ENCODE measurements around the gene ALK. TPM values are rescaled to one million over a fixed set of nuclear protein-coding genes. Genes with fewer than 3 reads are reported as not detected.

ALK gene
- total and polyA plus RNA-seq, 4 donors: 4.2 to 16.7 (median 14.2) TPM

GRCh38 chr2:29223257-29223656, 698.1 kb downstream of the ALK start:
- Histone ChIP-seq H3K27ac (ENCODE audit: low read depth, low read length) (no peak overlapping the region), H3K4me1 (ENCODE audit: control insufficient read depth, insufficient read depth, low read length) (peaks cover 2% of the 10 kb centered on the region), H3K9me3 (ENCODE audit: control insufficient read depth, insufficient read depth, low read length) (no peaks in the 10 kb centered on the region), H3K4me3 (ENCODE audit: low read depth, low read length) (no peak overlapping the region), H3K36me3 (ENCODE audit: control insufficient read depth, insufficient read depth, low read length) (peaks cover 3% of the 10 kb centered on the region), H3K27me3 (ENCODE audit: control insufficient read depth, insufficient read depth, low read length) (no peaks in the 10 kb centered on the region)
- WGBS (ENCODE audit: insufficient coverage): 99% methylated on average over 8 of the region's 11 CpGs
- DNase-seq (ENCODE audit: low read depth in 4 of 6, low spot score in 6 of 6): no peak

GRCh38 chr2:29222381-29223179, 698.8 kb downstream of the ALK start:
- Histone ChIP-seq H3K9me3 (ENCODE audit: control insufficient read depth, insufficient read depth, low read length) (no peaks in the 10 kb centered on the region), H3K4me1 (ENCODE audit: control insufficient read depth, insufficient read depth, low read length) (no peaks in the 10 kb centered on the region), H3K27me3 (ENCODE audit: control insufficient read depth, insufficient read depth, low read length) (no peaks in the 10 kb centered on the region), H3K27ac (ENCODE audit: low read depth, low read length) (no peak overlapping the region), H3K36me3 (ENCODE audit: control insufficient read depth, insufficient read depth, low read length) (peaks cover 3% of the 10 kb centered on the region), H3K4me3 (ENCODE audit: low read depth, low read length) (no peak overlapping the region)
- WGBS (ENCODE audit: insufficient coverage): 100% methylated on average over 9 of the region's 11 CpGs
- DNase-seq (ENCODE audit: low read depth in 4 of 6, low spot score in 6 of 6): no peak

DNA sequence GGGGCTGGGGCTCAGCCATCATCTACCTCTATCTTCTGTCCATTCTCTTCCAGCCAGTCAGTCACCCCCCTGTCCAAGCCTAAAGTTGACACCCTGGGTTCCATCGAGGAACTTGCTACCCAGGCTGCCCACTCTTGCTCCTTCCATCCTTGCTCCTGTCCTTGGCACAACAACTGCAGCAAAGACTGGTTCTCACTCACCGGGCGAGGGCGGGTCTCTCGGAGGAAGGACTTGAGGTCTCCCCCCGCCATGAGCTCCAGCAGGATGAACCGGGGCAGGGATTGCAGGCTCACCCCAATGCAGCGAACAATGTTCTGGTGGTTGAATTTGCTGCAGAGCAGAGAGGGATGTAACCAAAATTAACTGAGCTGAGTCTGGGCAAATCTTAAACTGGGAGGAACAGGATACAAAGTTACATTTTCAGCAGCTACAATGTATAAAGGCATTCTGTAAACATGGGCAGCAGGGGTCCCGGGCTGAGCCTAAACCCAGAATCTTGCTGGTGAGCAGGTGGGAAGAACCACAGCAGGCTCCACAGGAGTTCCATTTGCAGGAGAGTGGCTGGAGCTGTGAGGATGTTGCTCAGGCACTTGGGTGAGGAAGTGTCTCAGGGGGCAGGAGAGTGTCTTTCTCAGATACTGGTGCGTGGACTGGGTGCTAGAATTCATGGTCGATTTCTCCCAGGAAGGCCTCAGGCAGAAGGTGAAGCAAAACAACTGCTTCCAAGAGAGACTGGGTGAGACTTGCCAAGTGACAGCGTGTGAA, 700.7 kb downstream of the ALK start:
- Histone ChIP-seq H3K27me3 (ENCODE audit: control insufficient read depth, insufficient read depth, low read length) (no peaks in the 10 kb centered on the region), H3K4me1 (ENCODE audit: control insufficient read depth, insufficient read depth, low read length) (no peaks in the 10 kb centered on the region), H3K9me3 (ENCODE audit: control insufficient read depth, insufficient read depth, low read length) (no peaks in the 10 kb centered on the region), H3K27ac (ENCODE audit: low read depth, low read length) (no peak overlapping the region), H3K4me3 (ENCODE audit: low read depth, low read length) (no peak overlapping the region), H3K36me3 (ENCODE audit: control insufficient read depth, insufficient read depth, low read length) (peaks cover 6% of the 10 kb centered on the region)
- WGBS (ENCODE audit: insufficient coverage): 86% methylated on average over 12 of the region's 12 CpGs
- DNase-seq (ENCODE audit: low read depth in 4 of 6, low spot score in 6 of 6): no peak

GRCh38 chr2:29219374-29219773, 702.0 kb downstream of the ALK start:
- Histone ChIP-seq H3K4me1 (ENCODE audit: control insufficient read depth, insufficient read depth, low read length) (no peaks in the 10 kb centered on the region), H3K27me3 (ENCODE audit: control insufficient read depth, insufficient read depth, low read length) (no peaks in the 10 kb centered on the region), H3K36me3 (ENCODE audit: control insufficient read depth, insufficient read depth, low read length) (peaks cover 6% of the 10 kb centered on the region), H3K27ac (ENCODE audit: low read depth, low read length) (no peak overlapping the region), H3K4me3 (ENCODE audit: low read depth, low read length) (no peak overlapping the region), H3K9me3 (ENCODE audit: control insufficient read depth, insufficient read depth, low read length) (no peaks in the 10 kb centered on the region)
- DNase-seq (ENCODE audit: low read depth in 4 of 6, low spot score in 6 of 6): no peak
- WGBS (ENCODE audit: insufficient coverage): 97% methylated on average over 4 of the region's 4 CpGs

DNA sequence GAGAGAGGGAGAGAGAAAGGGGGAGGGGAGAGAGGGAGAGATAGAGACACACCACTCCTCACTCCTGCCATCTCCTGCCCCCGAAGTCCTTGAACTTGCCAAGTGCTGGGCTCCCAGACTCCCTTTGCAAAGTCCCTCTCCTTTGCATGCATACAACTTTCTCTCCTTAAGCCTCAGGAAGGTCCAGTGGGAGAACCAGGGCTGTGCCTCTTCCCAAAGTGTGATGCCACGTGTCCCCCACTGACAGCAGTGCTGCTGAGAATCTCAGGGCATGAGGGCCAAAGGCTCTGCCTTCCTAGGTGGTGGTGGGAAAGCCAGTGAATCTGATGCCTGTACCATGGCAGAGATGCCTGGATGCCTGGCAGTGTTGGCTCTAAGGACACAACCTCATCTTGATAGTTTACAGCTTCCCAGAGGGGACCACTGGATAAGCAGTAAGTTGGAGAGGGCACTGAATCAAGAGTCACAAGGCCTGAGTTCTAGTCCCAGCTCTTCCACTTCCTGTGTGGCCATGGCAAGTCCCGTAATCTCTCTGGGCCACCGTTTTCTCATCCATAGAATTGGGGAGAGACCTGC, 702.7 kb downstream of the ALK start:
- DNase-seq (ENCODE audit: low read depth in 4 of 6, low spot score in 6 of 6): no peak
- H3K4me1 ChIP-seq (ENCODE audit: control insufficient read depth, insufficient read depth, low read length): peaks cover 3% of the 10 kb centered on the region
- H3K27ac ChIP-seq (ENCODE audit: low read depth, low read length): no peak overlapping the region
- peaks cover 6% of the 10 kb centered on the region for H3K36me3 ChIP-seq (ENCODE audit: control insufficient read depth, insufficient read depth, low read length)
- H3K9me3 ChIP-seq (ENCODE audit: control insufficient read depth, insufficient read depth, low read length): no peaks in the 10 kb centered on the region
- 95% methylated on average over 2 of the region's 4 CpGs for WGBS (ENCODE audit: insufficient coverage)
- no peak overlapping the region for H3K4me3 ChIP-seq (ENCODE audit: low read depth, low read length)
- no peaks in the 10 kb centered on the region for H3K27me3 ChIP-seq (ENCODE audit: control insufficient read depth, insufficient read depth, low read length)

DNA sequence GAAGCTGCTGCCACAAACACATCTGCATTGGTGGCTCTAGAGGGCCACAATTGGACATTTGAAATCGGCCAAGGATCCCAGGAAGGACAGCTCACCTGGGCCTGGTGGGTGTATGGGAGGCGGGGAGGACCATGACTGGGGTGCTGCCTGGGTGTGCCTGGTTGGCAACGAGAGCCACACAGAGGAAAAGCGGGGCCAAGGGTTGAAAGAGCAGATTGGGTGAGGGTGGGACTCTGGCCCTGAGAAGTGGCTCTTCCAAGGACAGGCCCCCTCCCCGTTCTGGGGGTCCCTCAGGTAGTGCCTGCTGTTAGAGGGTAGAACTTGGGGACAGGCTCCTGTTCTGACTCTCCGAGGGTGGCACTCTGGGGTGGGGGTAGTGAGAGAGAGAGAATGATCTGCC, 703.3 kb downstream of the ALK start:
- WGBS (ENCODE audit: insufficient coverage): 87% methylated on average over 5 of the region's 6 CpGs
- Histone ChIP-seq H3K27ac (ENCODE audit: low read depth, low read length) (no peak overlapping the region), H3K4me3 (ENCODE audit: low read depth, low read length) (no peak overlapping the region), H3K9me3 (ENCODE audit: control insufficient read depth, insufficient read depth, low read length) (no peaks in the 10 kb centered on the region), H3K4me1 (ENCODE audit: control insufficient read depth, insufficient read depth, low read length) (peaks cover 3% of the 10 kb centered on the region), H3K27me3 (ENCODE audit: control insufficient read depth, insufficient read depth, low read length) (no peaks in the 10 kb centered on the region), H3K36me3 (ENCODE audit: control insufficient read depth, insufficient read depth, low read length) (peaks cover 6% of the 10 kb centered on the region)
- no peak for DNase-seq (ENCODE audit: low read depth in 4 of 6, low spot score in 6 of 6)

DNA sequence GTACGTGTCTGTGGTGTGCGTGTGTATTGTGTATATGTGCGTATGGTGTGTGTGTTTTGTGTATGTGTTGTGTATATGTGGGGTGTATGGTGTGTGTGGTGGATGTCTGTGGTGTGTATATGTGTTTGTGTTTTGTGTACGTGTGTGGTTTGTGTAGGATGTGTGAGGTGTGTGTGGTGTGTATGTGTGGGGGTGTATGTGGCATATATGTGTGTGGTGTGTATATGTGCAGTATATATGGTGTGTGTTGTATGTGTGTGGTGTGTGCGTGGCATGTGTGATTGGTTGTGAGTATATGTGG, 704.8 kb downstream of the ALK start:
- Histone ChIP-seq H3K27me3 (ENCODE audit: control insufficient read depth, insufficient read depth, low read length) (no peaks in the 10 kb centered on the region), H3K27ac (ENCODE audit: low read depth, low read length) (no peak overlapping the region), H3K4me1 (ENCODE audit: control insufficient read depth, insufficient read depth, low read length) (peaks cover 3% of the 10 kb centered on the region), H3K9me3 (ENCODE audit: control insufficient read depth, insufficient read depth, low read length) (no peaks in the 10 kb centered on the region), H3K36me3 (ENCODE audit: control insufficient read depth, insufficient read depth, low read length) (peaks cover 6% of the 10 kb centered on the region), H3K4me3 (ENCODE audit: low read depth, low read length) (no peak overlapping the region)
- DNase-seq (ENCODE audit: low read depth in 4 of 6, low spot score in 6 of 6): no peak
- 85% methylated on average over 5 of the region's 5 CpGs for WGBS (ENCODE audit: insufficient coverage)

DNA sequence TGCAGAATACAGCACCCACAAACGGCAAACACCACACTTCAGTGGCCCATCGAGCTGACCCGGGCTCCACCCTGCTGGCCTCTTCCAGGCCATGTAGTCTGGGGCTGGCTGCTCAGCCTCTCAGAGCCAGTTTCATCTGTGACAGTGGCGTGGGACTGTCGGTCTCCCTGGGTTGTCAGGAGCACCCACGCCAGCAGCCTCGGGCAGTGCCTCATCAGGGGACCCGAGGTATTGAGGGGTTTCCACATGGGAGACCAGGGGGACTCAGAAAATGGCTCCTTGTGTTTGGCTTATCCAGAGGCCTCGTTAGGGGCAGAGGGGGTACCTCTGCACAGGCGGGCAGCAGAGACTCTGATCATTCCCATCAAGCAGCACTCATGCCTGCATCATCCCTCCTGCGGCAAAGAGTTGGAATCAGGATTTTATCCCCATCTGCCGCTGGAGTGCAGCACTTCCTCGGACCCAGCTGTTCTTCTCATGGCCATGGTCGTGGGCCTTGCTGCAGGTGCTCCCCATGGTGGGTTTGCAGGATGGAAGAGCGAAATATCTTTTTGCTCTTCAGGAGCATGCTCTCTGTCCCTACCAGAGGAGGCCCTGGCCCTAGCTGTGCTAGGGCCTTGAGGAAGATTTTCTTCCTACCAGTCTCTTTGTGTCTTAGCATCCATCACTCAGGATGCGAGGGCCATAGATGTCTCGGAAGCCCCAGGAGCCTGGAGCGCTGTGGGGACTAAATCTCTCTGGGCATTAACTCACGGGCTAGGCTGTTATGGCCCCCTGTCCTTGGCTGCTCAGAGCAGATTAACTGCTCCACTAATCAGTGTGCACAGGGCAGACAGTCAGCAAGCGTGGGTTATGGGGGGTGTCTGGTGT, 705.4 kb downstream of the ALK start:
- Histone ChIP-seq H3K4me1 (ENCODE audit: control insufficient read depth, insufficient read depth, low read length) (peaks cover 3% of the 10 kb centered on the region), H3K4me3 (ENCODE audit: low read depth, low read length) (no peak overlapping the region), H3K36me3 (ENCODE audit: control insufficient read depth, insufficient read depth, low read length) (peaks cover 6% of the 10 kb centered on the region), H3K27me3 (ENCODE audit: control insufficient read depth, insufficient read depth, low read length) (no peaks in the 10 kb centered on the region), H3K9me3 (ENCODE audit: control insufficient read depth, insufficient read depth, low read length) (no peaks in the 10 kb centered on the region), H3K27ac (ENCODE audit: low read depth, low read length) (no peak overlapping the region)
- WGBS (ENCODE audit: insufficient coverage): 82% methylated on average over 18 of the region's 20 CpGs
- peak in 1 of 6 donors; percentile 36 for DNase-seq (ENCODE audit: low read depth in 4 of 6, low spot score in 6 of 6)

DNA sequence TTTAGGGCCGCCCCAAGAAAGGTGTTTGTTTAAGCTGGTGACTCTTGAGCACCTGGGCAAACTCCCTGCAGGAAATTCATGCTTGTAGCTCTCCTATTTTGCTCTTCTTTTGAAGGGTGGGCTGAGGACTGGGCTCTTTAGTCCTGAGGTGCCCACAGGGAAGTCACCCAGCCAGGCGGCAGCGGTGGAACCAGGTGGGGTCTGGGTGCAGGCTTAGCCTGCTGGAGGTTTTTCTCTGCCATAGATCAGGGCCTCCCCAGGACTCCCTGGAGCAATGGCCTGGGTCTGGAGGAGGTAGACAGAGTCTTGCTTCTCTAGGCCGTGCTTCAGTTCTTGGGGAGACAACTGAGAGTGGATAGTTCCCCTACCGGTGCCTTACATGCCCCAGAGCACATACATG, 706.3 kb downstream of the ALK start:
- Histone ChIP-seq H3K27me3 (ENCODE audit: control insufficient read depth, insufficient read depth, low read length) (no peaks in the 10 kb centered on the region), H3K27ac (ENCODE audit: low read depth, low read length) (no peak overlapping the region), H3K9me3 (ENCODE audit: control insufficient read depth, insufficient read depth, low read length) (no peaks in the 10 kb centered on the region), H3K4me1 (ENCODE audit: control insufficient read depth, insufficient read depth, low read length) (peaks cover 3% of the 10 kb centered on the region), H3K4me3 (ENCODE audit: low read depth, low read length) (no peak overlapping the region), H3K36me3 (ENCODE audit: control insufficient read depth, insufficient read depth, low read length) (peaks cover 3% of the 10 kb centered on the region)
- no peak for DNase-seq (ENCODE audit: low read depth in 4 of 6, low spot score in 6 of 6)
- 100% methylated on average over 2 of the region's 5 CpGs for WGBS (ENCODE audit: insufficient coverage)

All from spinal cord (tissue), 10 donors.